ACC112 (cell line): ENCODE measurements around the gene FIBP.
"Not testable (repeated sequence)": the region's sequence is repeated elsewhere in the genome, so short reads cannot be mapped to it uniquely, and the experiment has no call there.

Experiments used
- H2AFZ ChIP-seq: fragments of 200-600 bp; sonication (generic); one replicate; pipeline ENCODE4 v1.6.0; 2017; ENCODE audit warnings: antibody characterized with exemption, low read length; ENCODE audit not compliant: unreplicated experiment
- H3K27ac ChIP-seq: fragments of 200-600 bp; sonication (generic); 2 replicates; pipeline ENCODE4 v1.5.1; 2014; ENCODE audit warnings: low read depth, mild to moderate bottlenecking, antibody characterized with exemption, low read length, moderate library complexity
- H3K27me3 ChIP-seq: fragments of 200-600 bp; sonication (generic); 2 replicates; pipeline ENCODE4 v1.6.1; 2014; ENCODE audit warnings: mild to moderate bottlenecking, antibody characterized with exemption, low read length, moderate library complexity, mixed read lengths; ENCODE audit not compliant: insufficient read depth
- H3K36me3 ChIP-seq: fragments of 200-600 bp; sonication (generic); 2 replicates; pipeline ENCODE4 v1.6.1; 2016; ENCODE audit warnings: mild to moderate bottlenecking, antibody characterized with exemption, low read length, moderate library complexity, mixed read lengths; ENCODE audit not compliant: insufficient read depth
- H3K4me1 ChIP-seq: fragments of 200-600 bp; sonication (generic); one replicate; pipeline ENCODE4 v1.6.1; 2016; ENCODE audit warnings: low read length, mixed read lengths; ENCODE audit not compliant: insufficient read depth, unreplicated experiment, control insufficient read depth
- H3K4me3 ChIP-seq: fragments of 200-600 bp; sonication (generic); 2 replicates; pipeline ENCODE4 v1.5.1; 2014; ENCODE audit warnings: mild to moderate bottlenecking, low read depth, low read length
- H3K79me2 ChIP-seq: fragments of 200-600 bp; sonication (generic); one replicate; pipeline ENCODE4 v1.6.0; 2016; ENCODE audit warnings: low read length; ENCODE audit not compliant: control insufficient read depth, unreplicated experiment, insufficient read depth

The FIBP gene

GRCh38 chr11:65850217-65851082, 37.8 kb downstream of the FIBP start:
- Histone ChIP-seq H3K27ac (no peak overlapping the region), H3K27me3 (no peaks in the 10 kb centered on the region)

GRCh38 chr11:65849771-65850216, 38.5 kb downstream of the FIBP start:
- no peaks in the 10 kb centered on the region for H3K4me1 ChIP-seq
- no peak overlapping the region for H3K27ac ChIP-seq

More at GRCh38 chr11:65850217-65851082, 37.8 kb downstream of the FIBP start:
- Histone ChIP-seq H3K79me2 (peaks cover 19% of the 10 kb centered on the region), H3K4me3 (no peak overlapping the region), H3K4me1 (no peaks in the 10 kb centered on the region), H2AFZ (no peak overlapping the region), H3K36me3 (peaks cover 47% of the 10 kb centered on the region)

GRCh38 chr11:65849366-65849765, 38.9 kb downstream of the FIBP start:
- H3K79me2 ChIP-seq = peaks cover 9% of the 10 kb centered on the region
- no peak overlapping the region for H2AFZ ChIP-seq
- no peaks in the 10 kb centered on the region for H3K4me1 ChIP-seq
- peaks cover 39% of the 10 kb centered on the region for H3K36me3 ChIP-seq
- no peak overlapping the region for H3K27ac ChIP-seq
- no peak overlapping the region for H3K4me3 ChIP-seq
- no peaks in the 10 kb centered on the region for H3K27me3 ChIP-seq

More at GRCh38 chr11:65849771-65850216, 38.5 kb downstream of the FIBP start:
- Histone ChIP-seq H2AFZ (no peak overlapping the region), H3K4me3 (no peak overlapping the region), H3K36me3 (peaks cover 43% of the 10 kb centered on the region), H3K79me2 (peaks cover 12% of the 10 kb centered on the region), H3K27me3 (no peaks in the 10 kb centered on the region)

- not testable (repeated sequence) for H3K27ac ChIP-seq, H3K27me3 ChIP-seq, H3K4me3 ChIP-seq, H3K4me1 ChIP-seq, H3K79me2 ChIP-seq, H2AFZ ChIP-seq
- H3K36me3 ChIP-seq = peaks cover 32% of the 10 kb centered on the region
Measured at GRCh38 chr11:65848693-65849092, 39.6 kb downstream of the FIBP start.

GRCh38 chr11:65847746-65848145, 40.5 kb downstream of the FIBP start:
- H3K4me3 ChIP-seq = no peak overlapping the region
- H2AFZ ChIP-seq = no peak overlapping the region
- H3K27ac ChIP-seq = no peak overlapping the region
- H3K36me3 ChIP-seq = peaks cover 24% of the 10 kb centered on the region
- no peaks in the 10 kb centered on the region for H3K79me2 ChIP-seq
- H3K27me3 ChIP-seq = no peaks in the 10 kb centered on the region
- H3K4me1 ChIP-seq = no peaks in the 10 kb centered on the region

- no peak overlapping the region for H3K27ac ChIP-seq
- no peaks in the 10 kb centered on the region for H3K79me2 ChIP-seq
- no peaks in the 10 kb centered on the region for H3K27me3 ChIP-seq
- no peaks in the 10 kb centered on the region for H3K36me3 ChIP-seq
- H3K4me1 ChIP-seq = no peaks in the 10 kb centered on the region
- no peak overlapping the region for H3K4me3 ChIP-seq
- H2AFZ ChIP-seq = no peak overlapping the region
Measured at GRCh38 chr11:65844231-65844872, 43.9 kb downstream of the FIBP start.

GRCh38 chr11:65843811-65844210, 44.5 kb downstream of the FIBP start:
- no peaks in the 10 kb centered on the region for H3K79me2 ChIP-seq
- H3K4me1 ChIP-seq = no peaks in the 10 kb centered on the region
- no peak overlapping the region for H3K27ac ChIP-seq
- no peaks in the 10 kb centered on the region for H3K36me3 ChIP-seq
- no peak overlapping the region for H2AFZ ChIP-seq
- no peak overlapping the region for H3K4me3 ChIP-seq
- H3K27me3 ChIP-seq = no peaks in the 10 kb centered on the region

GRCh38 chr11:65842144-65842543, 46.1 kb downstream of the FIBP start:
- H3K79me2 ChIP-seq = no peaks in the 10 kb centered on the region
- H3K36me3 ChIP-seq = no peaks in the 10 kb centered on the region
- H2AFZ ChIP-seq = no peak overlapping the region
- H3K27ac ChIP-seq = no peak overlapping the region
- H3K27me3 ChIP-seq = no peaks in the 10 kb centered on the region
- no peak overlapping the region for H3K4me3 ChIP-seq
- H3K4me1 ChIP-seq = no peaks in the 10 kb centered on the region

- no peaks in the 10 kb centered on the region for H3K36me3 ChIP-seq
- H2AFZ ChIP-seq = peak overlapping the region; percentile 45
Measured at GRCh38 chr11:65834202-65834601, 54.1 kb downstream of the FIBP start.

More at GRCh38 chr11:65834202-65834601, 54.1 kb downstream of the FIBP start:
- Histone ChIP-seq H3K27me3 (no peaks in the 10 kb centered on the region), H3K4me1 (peaks cover 6% of the 10 kb centered on the region), H3K79me2 (peaks cover 8% of the 10 kb centered on the region), H3K27ac (no peak overlapping the region), H3K4me3 (peak overlapping the region; percentile 79)
